ENCODE data around the gene MAP3K1. TPM values are rescaled to one million over a fixed set of nuclear protein-coding genes. Genes with fewer than 3 reads are reported as not detected.

Gene MAP3K1
- total RNA-seq, 4 donors from 2014 or later, result 12.8 to 55.3 (median 17.4) TPM

- H3K4me1 ChIP-seq, result peaks cover 0 to 11% (median 4%) of the 10 kb centered on the region in 4 donors
- peaks cover 0 to 21% (median 0%) of the 10 kb centered on the region in 3 donors for H3K36me3 ChIP-seq
- H3K27ac ChIP-seq, result peak overlapping the region in 1 of 4 donors; percentile 24
- H3K4me3 ChIP-seq, result no peak overlapping the region
- TF ChIP-seq CTCF (IDR thresholded peaks at IDR 0.05), result no peak
- TF ChIP-seq POLR2A (IDR thresholded peaks at IDR 0.05), result no peak
- DNase-seq, result no peak
- H3K27me3 ChIP-seq, result no peaks in the 10 kb centered on the region
- no peaks in the 10 kb centered on the region for H3K9me3 ChIP-seq
Observed at GRCh38 chr5:56858777-56859442, 43.6 kb downstream of the MAP3K1 start.

- Histone ChIP-seq H3K27me3 (no peaks in the 10 kb centered on the region), H3K36me3 (peaks cover 0 to 41% (median 0%) of the 10 kb centered on the region in 3 donors), H3K9me3 (no peaks in the 10 kb centered on the region), H3K4me3 (no peak overlapping the region), H3K27ac (no peak overlapping the region), H3K4me1 (peaks cover 0 to 3% (median under 1%) of the 10 kb centered on the region in 4 donors)
- no peak for TF ChIP-seq CTCF (IDR thresholded peaks at IDR 0.05)
- no peak for DNase-seq
Observed at GRCh38 chr5:56861893-56862485, 46.6 kb downstream of the MAP3K1 start.

- Histone ChIP-seq H3K36me3 (peaks cover 0 to 42% (median 0%) of the 10 kb centered on the region in 3 donors), H3K27ac (no peak overlapping the region), H3K4me3 (no peak overlapping the region), H3K4me1 (peaks cover 0 to 3% (median 0%) of the 10 kb centered on the region in 4 donors), H3K27me3 (no peaks in the 10 kb centered on the region), H3K9me3 (no peaks in the 10 kb centered on the region)
- no peak for DNase-seq
- no peak for TF ChIP-seq CTCF (IDR thresholded peaks at IDR 0.05)
- TF ChIP-seq POLR2A (IDR thresholded peaks at IDR 0.05), result no peak
Observed at GRCh38 chr5:56862909-56863308, 47.6 kb downstream of the MAP3K1 start.

GRCh38 chr5:56871777-56872176, 56.4 kb downstream of the MAP3K1 start:
- Histone ChIP-seq H3K4me1 (no peaks in the 10 kb centered on the region), H3K27me3 (no peaks in the 10 kb centered on the region), H3K9me3 (no peaks in the 10 kb centered on the region), H3K27ac (no peak overlapping the region), H3K36me3 (peaks cover 0 to 42% (median 0%) of the 10 kb centered on the region in 3 donors), H3K4me3 (no peak overlapping the region)
- TF ChIP-seq CTCF (IDR thresholded peaks at IDR 0.05), result no peak
- no peak for TF ChIP-seq POLR2A (IDR thresholded peaks at IDR 0.05)
- no peak for DNase-seq

GRCh38 chr5:56873056-56873455, 57.7 kb downstream of the MAP3K1 start:
- Histone ChIP-seq H3K27me3 (no peaks in the 10 kb centered on the region), H3K4me1 (no peaks in the 10 kb centered on the region), H3K27ac (no peak overlapping the region), H3K4me3 (no peak overlapping the region), H3K36me3 (peaks cover 0 to 50% (median 0%) of the 10 kb centered on the region in 3 donors), H3K9me3 (no peaks in the 10 kb centered on the region)
- TF ChIP-seq POLR2A (IDR thresholded peaks at IDR 0.05) (no peak), CTCF (IDR thresholded peaks at IDR 0.05) (no peak)
- DNase-seq, result no peak
